ENCODE results near the gene FAM187B.

GRCh38 chr19:35199481-35199880 is 29.1 kb downstream of the FAM187B start:
- no peak for TF ChIP-seq POLR2A (IDR thresholded peaks at IDR 0.05; ENCODE audit: low read depth, low read length)
- TF ChIP-seq CTCF (conservative IDR thresholded peaks at IDR 0.05; ENCODE audit: low read depth, low read length): no peak
- TF ChIP-seq NFE2L2 (IDR thresholded peaks at IDR 0.05; ENCODE audit: low read depth, low read length): no peak
- TF ChIP-seq RCOR1 (IDR thresholded peaks at IDR 0.05; ENCODE audit: insufficient replicate concordance, low read length): no peak
- no peak for TF ChIP-seq SMC3 (IDR thresholded peaks at IDR 0.05; ENCODE audit: low read depth, low read length)
- TF ChIP-seq RFX5 (IDR thresholded peaks at IDR 0.05; ENCODE audit: low read depth, low read length): no peak
- TF ChIP-seq CHD1 (IDR thresholded peaks at IDR 0.05; ENCODE audit: low read depth, low read length): no peak
- TF ChIP-seq ELK1 (IDR thresholded peaks at IDR 0.05; ENCODE audit: borderline replicate concordance, low read depth, low read length): no peak
- TF ChIP-seq RAD21 (IDR thresholded peaks at IDR 0.05; ENCODE audit: low read length): no peak
- no peak for TF ChIP-seq CEBPB (IDR thresholded peaks at IDR 0.05; ENCODE audit: low read depth, low read length)
